GM23338 (cell line): ENCODE data around the gene MYO1E. TPM values are rescaled to one million over a fixed set of nuclear protein-coding genes. Genes with fewer than 3 reads are reported as not detected.

Source experiments
- ATAC-seq: fragments of 200-7000 bp; cut with Tn5 transposase; 3 replicates; pipeline ENCODE4 v1.9.1; 2020
- DNase-seq: peaks from one replicate; pipeline ENCODE4 v3.0.0-alpha.2; 2015; ENCODE audit warnings: low spot score
- H2AFZ ChIP-seq: fragments of 200-600 bp; sonication (generic); 2 replicates; pipeline ENCODE4 v1.8.0; 2016; ENCODE audit warnings: antibody characterized with exemption, mild to moderate bottlenecking, moderate library complexity
- H3F3A ChIP-seq: fragments of 200-600 bp; sonication (generic); replicated peaks from 2 replicates; pipeline ENCODE4 v1.8.0; 2017; ENCODE audit warnings: antibody characterized with exemption, mixed run types, low read depth
- H3K27ac ChIP-seq: fragments of 200-600 bp; sonication (generic); 2 replicates; pipeline ENCODE4 v1.6.1; 2016; ENCODE audit warnings: low read depth
- H3K27me3 ChIP-seq: fragments of 200-600 bp; sonication (generic); 2 replicates; pipeline ENCODE4 v1.8.0; 2016; ENCODE audit warnings: mild to moderate bottlenecking, mixed run types, moderate library complexity; ENCODE audit not compliant: insufficient read depth
- H3K36me3 ChIP-seq: fragments of 200-600 bp; sonication (generic); 2 replicates; pipeline ENCODE4 v1.8.0; 2016; ENCODE audit warnings: mild to moderate bottlenecking; ENCODE audit not compliant: insufficient read depth
- H3K4me1 ChIP-seq: fragments of 200-600 bp; sonication (generic); 2 replicates; pipeline ENCODE4 v1.8.0; 2016; ENCODE audit warnings: mild to moderate bottlenecking, moderate library complexity; ENCODE audit not compliant: insufficient read depth
- H3K4me2 ChIP-seq: fragments of 200-600 bp; sonication (generic); 2 replicates; pipeline ENCODE4 v1.7.1; 2017; ENCODE audit warnings: mixed run types
- H3K4me3 ChIP-seq: fragments of 200-600 bp; sonication (generic); 2 replicates; pipeline ENCODE4 v1.6.1; 2016; ENCODE audit warnings: mixed run types
- H3K79me2 ChIP-seq: fragments of 200-600 bp; sonication (generic); replicated peaks from 2 replicates; pipeline ENCODE4 v1.8.0; 2017; ENCODE audit warnings: mild to moderate bottlenecking; ENCODE audit not compliant: insufficient read depth
- H3K9me2 ChIP-seq: fragments of 200-600 bp; sonication (generic); 2 replicates; pipeline ENCODE4 v1.8.0; 2017; ENCODE audit not compliant: insufficient read depth
- H4K20me1 ChIP-seq: fragments of 200-600 bp; sonication (generic); replicated peaks from 2 replicates; pipeline ENCODE4 v1.8.0; 2017; ENCODE audit warnings: mild to moderate bottlenecking; ENCODE audit not compliant: insufficient read depth
- H3K27ac Mint-ChIP-seq: 2 replicates; pipeline ENCODE4 v1.8.0; 2020; ENCODE audit warnings: inconsistent platforms, mild to moderate bottlenecking, moderate library complexity, mixed read lengths
- H3K27me3 Mint-ChIP-seq: 3 replicates; pipeline ENCODE4 v1.8.0; 2022; ENCODE audit warnings: low read depth, mild to moderate bottlenecking, moderate library complexity, mixed read lengths, inconsistent platforms; ENCODE audit not compliant: insufficient read depth, poor library complexity
- H3K36me3 Mint-ChIP-seq: 3 replicates; pipeline ENCODE4 v1.8.0; 2021; ENCODE audit warnings: low read depth, mild to moderate bottlenecking, inconsistent platforms, moderate library complexity, mixed read lengths
- H3K4me1 Mint-ChIP-seq: 3 replicates; pipeline ENCODE4 v1.8.0; 2020; ENCODE audit warnings: mild to moderate bottlenecking, inconsistent platforms, mixed read lengths
- H3K4me3 Mint-ChIP-seq: 3 replicates; pipeline ENCODE4 v1.8.0; 2021; ENCODE audit warnings: moderate library complexity, mild to moderate bottlenecking, inconsistent platforms, mixed read lengths
- H3K9me3 Mint-ChIP-seq: 3 replicates; pipeline ENCODE4 v1.8.0; 2020; ENCODE audit warnings: moderate library complexity, mild to moderate bottlenecking, inconsistent platforms, mixed read lengths
- CREB1 ChIP-seq: fragments of 250-450 bp; sonication (Bioruptor Pico); IDR thresholded peaks from 2 replicates; pipeline ENCODE4 v1.5.0; 2020; ENCODE audit warnings: low read depth, mild to moderate bottlenecking, moderate library complexity
- ETS1 ChIP-seq: IDR thresholded peaks from 2 replicates; pipeline ENCODE4 v1.6.1; 2016; ENCODE audit warnings: antibody characterized with exemption
- EZH2 ChIP-seq: fragments of 200-600 bp; sonication (generic); IDR thresholded peaks from one replicate; pipeline ENCODE4 v1.8.0; 2017; ENCODE audit warnings: antibody characterized with exemption, mild to moderate bottlenecking, low read depth; ENCODE audit not compliant: unreplicated experiment
- EZH2phosphoT487 ChIP-seq: fragments of 200-600 bp; sonication (generic); IDR thresholded peaks from one replicate; pipeline ENCODE4 v1.8.1; 2018; ENCODE audit warnings: antibody characterized with exemption; ENCODE audit not compliant: unreplicated experiment
- JUNB ChIP-seq: IDR thresholded peaks from one replicate; pipeline ENCODE4 v1.6.1; 2016; ENCODE audit warnings: antibody characterized with exemption; ENCODE audit not compliant: unreplicated experiment
- NANOG ChIP-seq: IDR thresholded peaks from 2 replicates; pipeline ENCODE4 v1.6.1; 2016; ENCODE audit warnings: antibody characterized with exemption, borderline replicate concordance
- POLR2AphosphoS5 ChIP-seq: IDR thresholded peaks from 2 replicates; pipeline ENCODE4 v1.6.1; 2016; ENCODE audit warnings: antibody characterized with exemption, low read depth
- STAT1 ChIP-seq: IDR thresholded peaks from one replicate; pipeline ENCODE4 v1.6.1; 2016; ENCODE audit warnings: antibody characterized with exemption; ENCODE audit not compliant: unreplicated experiment
- ZNF114 ChIP-seq: fragments of 250-450 bp; sonication (Bioruptor Pico); IDR thresholded peaks from 2 replicates; pipeline ENCODE4 v1.5.0; 2020; ENCODE audit warnings: mild to moderate bottlenecking, moderate library complexity
- ZNF462 ChIP-seq: fragments of 250-450 bp; sonication (Bioruptor Pico); IDR thresholded peaks from 2 replicates; pipeline ENCODE4 v1.5.0; 2020; ENCODE audit warnings: mild to moderate bottlenecking, moderate library complexity
- polyA plus RNA-seq: library from polyadenylated mRNA; unstranded; fragments of >200 nt; fragmentation: Nextera tagmentation; extraction: Ambion mirVana; gene quantifications from 2 replicates; pipeline ENCODE4 v1.2.1, GENCODE V29; 2016
- total RNA-seq: library from RNA; depleted of rRNA; stranded (reverse); fragments of >200 nt; shearing (Covaris generic); gene quantifications from 2 replicates; pipeline ENCODE4 v1.2.3, GENCODE V29; 2014
- TF ChIP-seq, protein P1 (sequence below): IDR thresholded peaks from one replicate; pipeline ENCODE4 v1.6.1; 2018; ENCODE audit warnings: antibody characterized with exemption; ENCODE audit not compliant: unreplicated experiment
- TF ChIP-seq, protein P2 (sequence below), 2 experiments: fragments of 200-600 bp in 1 of 2; sonication (generic) in 1 of 2; conservative IDR thresholded peaks; 2 replicates each; pipeline versions ENCODE4 v1.5.1 to v1.6.1; 2016 to 2017; ENCODE audit warnings: antibody characterized with exemption in 2 of 2, low read depth in 2 of 2, mild to moderate bottlenecking in 2 of 2, moderate library complexity in 1 of 2

The MYO1E gene
- total and polyA plus RNA-seq, 2 experiments from 2014 or later = 68.3 to 131 TPM

GRCh38 chr15:59304034-59304795 is 68.5 kb downstream of the MYO1E start:
- TF ChIP-seq ZNF462 (CRISPR knock-in tag) (no peak), EZH2 (no peak), CREB1 (no peak), EZH2phosphoT487 (no peak), POLR2AphosphoS5 (no peak), NANOG (no peak), ZNF114 (CRISPR knock-in tag) (no peak), JUNB (no peak), ETS1 (no peak), STAT1 (no peak)
- TF ChIP-seq, protein P1, sequence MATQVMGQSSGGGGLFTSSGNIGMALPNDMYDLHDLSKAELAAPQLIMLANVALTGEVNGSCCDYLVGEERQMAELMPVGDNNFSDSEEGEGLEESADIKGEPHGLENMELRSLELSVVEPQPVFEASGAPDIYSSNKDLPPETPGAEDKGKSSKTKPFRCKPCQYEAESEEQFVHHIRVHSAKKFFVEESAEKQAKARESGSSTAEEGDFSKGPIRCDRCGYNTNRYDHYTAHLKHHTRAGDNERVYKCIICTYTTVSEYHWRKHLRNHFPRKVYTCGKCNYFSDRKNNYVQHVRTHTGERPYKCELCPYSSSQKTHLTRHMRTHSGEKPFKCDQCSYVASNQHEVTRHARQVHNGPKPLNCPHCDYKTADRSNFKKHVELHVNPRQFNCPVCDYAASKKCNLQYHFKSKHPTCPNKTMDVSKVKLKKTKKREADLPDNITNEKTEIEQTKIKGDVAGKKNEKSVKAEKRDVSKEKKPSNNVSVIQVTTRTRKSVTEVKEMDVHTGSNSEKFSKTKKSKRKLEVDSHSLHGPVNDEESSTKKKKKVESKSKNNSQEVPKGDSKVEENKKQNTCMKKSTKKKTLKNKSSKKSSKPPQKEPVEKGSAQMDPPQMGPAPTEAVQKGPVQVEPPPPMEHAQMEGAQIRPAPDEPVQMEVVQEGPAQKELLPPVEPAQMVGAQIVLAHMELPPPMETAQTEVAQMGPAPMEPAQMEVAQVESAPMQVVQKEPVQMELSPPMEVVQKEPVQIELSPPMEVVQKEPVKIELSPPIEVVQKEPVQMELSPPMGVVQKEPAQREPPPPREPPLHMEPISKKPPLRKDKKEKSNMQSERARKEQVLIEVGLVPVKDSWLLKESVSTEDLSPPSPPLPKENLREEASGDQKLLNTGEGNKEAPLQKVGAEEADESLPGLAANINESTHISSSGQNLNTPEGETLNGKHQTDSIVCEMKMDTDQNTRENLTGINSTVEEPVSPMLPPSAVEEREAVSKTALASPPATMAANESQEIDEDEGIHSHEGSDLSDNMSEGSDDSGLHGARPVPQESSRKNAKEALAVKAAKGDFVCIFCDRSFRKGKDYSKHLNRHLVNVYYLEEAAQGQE = no peak
- TF ChIP-seq, protein P2, sequence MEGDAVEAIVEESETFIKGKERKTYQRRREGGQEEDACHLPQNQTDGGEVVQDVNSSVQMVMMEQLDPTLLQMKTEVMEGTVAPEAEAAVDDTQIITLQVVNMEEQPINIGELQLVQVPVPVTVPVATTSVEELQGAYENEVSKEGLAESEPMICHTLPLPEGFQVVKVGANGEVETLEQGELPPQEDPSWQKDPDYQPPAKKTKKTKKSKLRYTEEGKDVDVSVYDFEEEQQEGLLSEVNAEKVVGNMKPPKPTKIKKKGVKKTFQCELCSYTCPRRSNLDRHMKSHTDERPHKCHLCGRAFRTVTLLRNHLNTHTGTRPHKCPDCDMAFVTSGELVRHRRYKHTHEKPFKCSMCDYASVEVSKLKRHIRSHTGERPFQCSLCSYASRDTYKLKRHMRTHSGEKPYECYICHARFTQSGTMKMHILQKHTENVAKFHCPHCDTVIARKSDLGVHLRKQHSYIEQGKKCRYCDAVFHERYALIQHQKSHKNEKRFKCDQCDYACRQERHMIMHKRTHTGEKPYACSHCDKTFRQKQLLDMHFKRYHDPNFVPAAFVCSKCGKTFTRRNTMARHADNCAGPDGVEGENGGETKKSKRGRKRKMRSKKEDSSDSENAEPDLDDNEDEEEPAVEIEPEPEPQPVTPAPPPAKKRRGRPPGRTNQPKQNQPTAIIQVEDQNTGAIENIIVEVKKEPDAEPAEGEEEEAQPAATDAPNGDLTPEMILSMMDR (conservative IDR thresholded peaks at IDR 0.05; ENCODE audit: low read depth in 2 of 2) = no peak
- Mint-ChIP-seq H3K36me3 (no peaks in the 10 kb centered on the region), H3K4me3 (no peak overlapping the region), H3K27ac (0 out of 2 replicates have a peak overlapping the region, but pooled peaks have one; percentile 36), H3K4me1 (peaks cover 30% of the 10 kb centered on the region; the same call in 2 of the 3 replicates), H3K27me3 (no peaks in the 10 kb centered on the region), H3K9me3 (no peaks in the 10 kb centered on the region)
- no peaks in the 10 kb centered on the region for H3F3A ChIP-seq
- H3K36me3 ChIP-seq = no peaks in the 10 kb centered on the region
- no peak overlapping the region for H3K4me2 ChIP-seq
- peaks cover 69% of the 10 kb centered on the region for H3K79me2 ChIP-seq
- no peak overlapping the region for H3K27ac ChIP-seq
- no peak overlapping the region for H2AFZ ChIP-seq
- H3K9me2 ChIP-seq = no peaks in the 10 kb centered on the region
- DNase-seq (no peak), ATAC-seq (no peak)
- H3K4me3 ChIP-seq = no peak overlapping the region
- H3K27me3 ChIP-seq = no peaks in the 10 kb centered on the region
- peaks cover 4% of the 10 kb centered on the region; the same call in 1 of the 2 replicates for H4K20me1 ChIP-seq
- H3K4me1 ChIP-seq = peaks cover 23% of the 10 kb centered on the region
